HFF-Myc (cell line): ENCODE results near the gene GGACT.

Experiments used
- DNase-seq: peaks from one replicate; pipeline ENCODE4 v3.0.0-alpha.2; 2011; ENCODE audit warnings: low read depth; ENCODE audit errors: extremely low read depth
- H3K4me3 ChIP-seq: replicated peaks from 2 replicates; pipeline ENCODE4 v1.5.1; 2011; ENCODE audit warnings: low read depth, mild to moderate bottlenecking, control low read depth, low read length
- CTCF ChIP-seq: IDR thresholded peaks from 2 replicates; pipeline ENCODE4 v1.5.1; 2012; ENCODE audit warnings: mild to moderate bottlenecking, low read depth, low read length, control low read depth; ENCODE audit errors: missing control alignments

The GGACT gene

DNA sequence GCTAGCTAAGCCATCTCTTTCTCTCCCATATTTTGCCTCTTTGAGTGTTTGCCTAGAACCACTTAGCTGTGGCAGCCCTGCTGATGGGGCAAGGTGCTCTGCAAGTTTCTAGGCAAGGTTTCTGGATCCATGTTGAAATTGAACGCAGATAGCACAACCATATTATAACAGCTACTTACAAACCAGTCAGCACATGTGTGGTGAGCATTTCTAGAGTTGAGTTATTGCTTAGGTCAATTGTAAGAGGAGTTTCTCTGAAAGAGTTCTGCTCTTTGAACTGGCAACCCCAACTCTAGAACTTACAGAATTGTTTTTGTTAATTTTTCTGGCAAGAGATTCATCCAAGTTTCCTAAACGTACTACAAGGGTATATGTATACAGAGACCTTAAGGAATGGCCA is 103.3 kb downstream of the GGACT start:
- TF ChIP-seq CTCF, result no peak
- no peak for DNase-seq
- no peak overlapping the region for H3K4me3 ChIP-seq

GRCh38 chr13:100484702-100485101 is 103.9 kb downstream of the GGACT start:
- no peak for TF ChIP-seq CTCF
- H3K4me3 ChIP-seq, result no peak overlapping the region
- no peak for DNase-seq

GRCh38 chr13:100483841-100484381 is 104.7 kb downstream of the GGACT start:
- no peak for DNase-seq
- no peak for TF ChIP-seq CTCF
- H3K4me3 ChIP-seq, result no peak overlapping the region

GRCh38 chr13:100483139-100483538 is 105.5 kb downstream of the GGACT start:
- no peak for DNase-seq
- no peak overlapping the region for H3K4me3 ChIP-seq
- no peak for TF ChIP-seq CTCF

GRCh38 chr13:100480676-100481075 is 107.9 kb downstream of the GGACT start:
- H3K4me3 ChIP-seq, result no peak overlapping the region
- no peak for TF ChIP-seq CTCF
- no peak for DNase-seq
